GM23338 (cell line): ENCODE measurements around the gene ZHX3. TPM values are rescaled to one million over a fixed set of nuclear protein-coding genes. Genes with fewer than 3 reads are reported as not detected.
A peak's percentile ranks its signal among the peaks of the same experiment; 100 is the strongest.

Source experiments
- ATAC-seq: fragments of 200-7000 bp; cut with Tn5 transposase; 3 replicates; pipeline ENCODE4 v1.9.1; 2020
- DNase-seq: peaks from one replicate; pipeline ENCODE4 v3.0.0-alpha.2; 2015; ENCODE audit warnings: low spot score
- H2AFZ ChIP-seq: fragments of 200-600 bp; sonication (generic); 2 replicates; pipeline ENCODE4 v1.8.0; 2016; ENCODE audit warnings: antibody characterized with exemption, mild to moderate bottlenecking, moderate library complexity
- H3F3A ChIP-seq: fragments of 200-600 bp; sonication (generic); replicated peaks from 2 replicates; pipeline ENCODE4 v1.8.0; 2017; ENCODE audit warnings: antibody characterized with exemption, mixed run types, low read depth
- H3K27ac ChIP-seq: fragments of 200-600 bp; sonication (generic); 2 replicates; pipeline ENCODE4 v1.6.1; 2016; ENCODE audit warnings: low read depth
- H3K27me3 ChIP-seq: fragments of 200-600 bp; sonication (generic); 2 replicates; pipeline ENCODE4 v1.8.0; 2016; ENCODE audit warnings: mild to moderate bottlenecking, mixed run types, moderate library complexity; ENCODE audit not compliant: insufficient read depth
- H3K36me3 ChIP-seq: fragments of 200-600 bp; sonication (generic); 2 replicates; pipeline ENCODE4 v1.8.0; 2016; ENCODE audit warnings: mild to moderate bottlenecking; ENCODE audit not compliant: insufficient read depth
- H3K4me1 ChIP-seq: fragments of 200-600 bp; sonication (generic); 2 replicates; pipeline ENCODE4 v1.8.0; 2016; ENCODE audit warnings: mild to moderate bottlenecking, moderate library complexity; ENCODE audit not compliant: insufficient read depth
- H3K4me2 ChIP-seq: fragments of 200-600 bp; sonication (generic); 2 replicates; pipeline ENCODE4 v1.7.1; 2017; ENCODE audit warnings: mixed run types
- H3K4me3 ChIP-seq: fragments of 200-600 bp; sonication (generic); 2 replicates; pipeline ENCODE4 v1.6.1; 2016; ENCODE audit warnings: mixed run types
- H3K79me2 ChIP-seq: fragments of 200-600 bp; sonication (generic); replicated peaks from 2 replicates; pipeline ENCODE4 v1.8.0; 2017; ENCODE audit warnings: mild to moderate bottlenecking; ENCODE audit not compliant: insufficient read depth
- H3K9me2 ChIP-seq: fragments of 200-600 bp; sonication (generic); 2 replicates; pipeline ENCODE4 v1.8.0; 2017; ENCODE audit not compliant: insufficient read depth
- H4K20me1 ChIP-seq: fragments of 200-600 bp; sonication (generic); replicated peaks from 2 replicates; pipeline ENCODE4 v1.8.0; 2017; ENCODE audit warnings: mild to moderate bottlenecking; ENCODE audit not compliant: insufficient read depth
- H3K27ac Mint-ChIP-seq: 2 replicates; pipeline ENCODE4 v1.8.0; 2020; ENCODE audit warnings: inconsistent platforms, mild to moderate bottlenecking, moderate library complexity, mixed read lengths
- H3K27me3 Mint-ChIP-seq: 3 replicates; pipeline ENCODE4 v1.8.0; 2022; ENCODE audit warnings: low read depth, mild to moderate bottlenecking, moderate library complexity, mixed read lengths, inconsistent platforms; ENCODE audit not compliant: insufficient read depth, poor library complexity
- H3K36me3 Mint-ChIP-seq: 3 replicates; pipeline ENCODE4 v1.8.0; 2021; ENCODE audit warnings: low read depth, mild to moderate bottlenecking, inconsistent platforms, moderate library complexity, mixed read lengths
- H3K4me1 Mint-ChIP-seq: 3 replicates; pipeline ENCODE4 v1.8.0; 2020; ENCODE audit warnings: mild to moderate bottlenecking, inconsistent platforms, mixed read lengths
- H3K4me3 Mint-ChIP-seq: 3 replicates; pipeline ENCODE4 v1.8.0; 2021; ENCODE audit warnings: moderate library complexity, mild to moderate bottlenecking, inconsistent platforms, mixed read lengths
- H3K9me3 Mint-ChIP-seq: 3 replicates; pipeline ENCODE4 v1.8.0; 2020; ENCODE audit warnings: moderate library complexity, mild to moderate bottlenecking, inconsistent platforms, mixed read lengths
- CREB1 ChIP-seq: fragments of 250-450 bp; sonication (Bioruptor Pico); IDR thresholded peaks from 2 replicates; pipeline ENCODE4 v1.5.0; 2020; ENCODE audit warnings: low read depth, mild to moderate bottlenecking, moderate library complexity
- EZH2 ChIP-seq: fragments of 200-600 bp; sonication (generic); IDR thresholded peaks from one replicate; pipeline ENCODE4 v1.8.0; 2017; ENCODE audit warnings: antibody characterized with exemption, mild to moderate bottlenecking, low read depth; ENCODE audit not compliant: unreplicated experiment
- EZH2phosphoT487 ChIP-seq: fragments of 200-600 bp; sonication (generic); IDR thresholded peaks from one replicate; pipeline ENCODE4 v1.8.1; 2018; ENCODE audit warnings: antibody characterized with exemption; ENCODE audit not compliant: unreplicated experiment
- JUNB ChIP-seq: IDR thresholded peaks from one replicate; pipeline ENCODE4 v1.6.1; 2016; ENCODE audit warnings: antibody characterized with exemption; ENCODE audit not compliant: unreplicated experiment
- NANOG ChIP-seq: IDR thresholded peaks from 2 replicates; pipeline ENCODE4 v1.6.1; 2016; ENCODE audit warnings: antibody characterized with exemption, borderline replicate concordance
- POLR2AphosphoS5 ChIP-seq: IDR thresholded peaks from 2 replicates; pipeline ENCODE4 v1.6.1; 2016; ENCODE audit warnings: antibody characterized with exemption, low read depth
- STAT1 ChIP-seq: IDR thresholded peaks from one replicate; pipeline ENCODE4 v1.6.1; 2016; ENCODE audit warnings: antibody characterized with exemption; ENCODE audit not compliant: unreplicated experiment
- ZNF114 ChIP-seq: fragments of 250-450 bp; sonication (Bioruptor Pico); IDR thresholded peaks from 2 replicates; pipeline ENCODE4 v1.5.0; 2020; ENCODE audit warnings: mild to moderate bottlenecking, moderate library complexity
- ZNF331 ChIP-seq: fragments of 250-450 bp; sonication (Bioruptor Pico); IDR thresholded peaks from 2 replicates; pipeline ENCODE4 v1.5.0; 2020; ENCODE audit warnings: low read depth, mild to moderate bottlenecking, moderate library complexity
- polyA plus RNA-seq: library from polyadenylated mRNA; unstranded; fragments of >200 nt; fragmentation: Nextera tagmentation; extraction: Ambion mirVana; gene quantifications from 2 replicates; pipeline ENCODE4 v1.2.1, GENCODE V29; 2016
- total RNA-seq: library from RNA; depleted of rRNA; stranded (reverse); fragments of >200 nt; shearing (Covaris generic); gene quantifications from 2 replicates; pipeline ENCODE4 v1.2.3, GENCODE V29; 2014
- TF ChIP-seq, protein P1 (sequence below), 2 experiments: fragments of 200-600 bp in 1 of 2; sonication (generic) in 1 of 2; conservative IDR thresholded peaks; 2 replicates each; pipeline versions ENCODE4 v1.5.1 to v1.6.1; 2016 to 2017; ENCODE audit warnings: antibody characterized with exemption in 2 of 2, low read depth in 2 of 2, mild to moderate bottlenecking in 2 of 2, moderate library complexity in 1 of 2
- TF ChIP-seq, protein P2 (sequence below): fragments of 250-450 bp; sonication (Bioruptor Pico); IDR thresholded peaks from 2 replicates; pipeline ENCODE4 v1.5.0; 2020; ENCODE audit warnings: mild to moderate bottlenecking, moderate library complexity
- TF ChIP-seq, protein P3 (sequence below): IDR thresholded peaks from one replicate; pipeline ENCODE4 v1.6.1; 2018; ENCODE audit warnings: antibody characterized with exemption; ENCODE audit not compliant: unreplicated experiment

Gene ZHX3
- total and polyA plus RNA-seq, 2 experiments from 2014 or later = 1.7 to 2.8 TPM

DNA sequence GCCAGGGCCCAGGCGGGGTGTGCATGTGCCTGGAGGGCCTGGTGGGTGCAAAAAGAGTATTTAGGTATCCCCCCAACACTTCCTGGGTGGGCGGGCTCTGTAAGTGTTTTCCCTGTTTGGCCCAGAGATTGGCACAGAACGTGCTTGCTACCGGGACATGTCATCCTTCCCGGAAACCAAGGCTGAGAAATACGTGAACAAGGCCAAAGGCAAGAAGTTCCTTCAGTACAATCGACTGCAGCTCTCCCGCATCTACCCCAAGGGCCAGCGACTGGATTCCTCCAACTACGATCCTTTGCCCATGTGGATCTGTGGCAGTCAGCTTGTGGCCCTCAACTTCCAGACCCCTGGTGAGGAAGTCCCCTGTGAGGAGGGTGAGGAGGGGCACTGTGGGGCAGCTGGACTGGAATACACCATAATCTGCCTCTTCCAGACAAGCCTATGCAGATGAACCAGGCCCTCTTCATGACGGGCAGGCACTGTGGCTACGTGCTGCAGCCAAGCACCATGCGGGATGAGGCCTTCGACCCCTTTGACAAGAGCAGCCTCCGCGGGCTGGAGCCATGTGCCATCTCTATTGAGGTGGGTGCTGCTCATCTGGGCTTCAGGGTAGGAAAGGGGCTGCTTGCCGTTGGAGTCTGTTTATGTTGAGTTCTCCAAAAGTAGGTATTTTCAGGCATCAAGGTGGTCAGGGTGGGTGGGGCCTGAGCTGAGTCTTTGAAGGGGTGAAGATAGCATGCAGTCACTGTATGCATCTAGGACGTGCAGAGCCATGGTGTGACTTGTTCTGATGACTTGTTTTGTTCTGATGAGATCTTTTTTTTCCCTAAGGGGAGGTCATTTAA is 145.0 kb downstream of the ZHX3 start:
- Mint-ChIP-seq H3K36me3 (peaks cover 90% of the 10 kb centered on the region), H3K27ac (no peak overlapping the region), H3K9me3 (no peaks in the 10 kb centered on the region; the same call in 2 of the 3 replicates), H3K4me1 (no peaks in the 10 kb centered on the region; the same call in 1 of the 3 replicates), H3K4me3 (no peak overlapping the region), H3K27me3 (peaks cover 15% of the 10 kb centered on the region)
- TF ChIP-seq POLR2AphosphoS5 (no peak), ZNF331 (CRISPR knock-in tag) (no peak), EZH2phosphoT487 (no peak), STAT1 (no peak), JUNB (no peak), CREB1 (CRISPR knock-in tag) (no peak), EZH2 (no peak), ZNF114 (no peak), NANOG (no peak)
- TF ChIP-seq, protein P1, sequence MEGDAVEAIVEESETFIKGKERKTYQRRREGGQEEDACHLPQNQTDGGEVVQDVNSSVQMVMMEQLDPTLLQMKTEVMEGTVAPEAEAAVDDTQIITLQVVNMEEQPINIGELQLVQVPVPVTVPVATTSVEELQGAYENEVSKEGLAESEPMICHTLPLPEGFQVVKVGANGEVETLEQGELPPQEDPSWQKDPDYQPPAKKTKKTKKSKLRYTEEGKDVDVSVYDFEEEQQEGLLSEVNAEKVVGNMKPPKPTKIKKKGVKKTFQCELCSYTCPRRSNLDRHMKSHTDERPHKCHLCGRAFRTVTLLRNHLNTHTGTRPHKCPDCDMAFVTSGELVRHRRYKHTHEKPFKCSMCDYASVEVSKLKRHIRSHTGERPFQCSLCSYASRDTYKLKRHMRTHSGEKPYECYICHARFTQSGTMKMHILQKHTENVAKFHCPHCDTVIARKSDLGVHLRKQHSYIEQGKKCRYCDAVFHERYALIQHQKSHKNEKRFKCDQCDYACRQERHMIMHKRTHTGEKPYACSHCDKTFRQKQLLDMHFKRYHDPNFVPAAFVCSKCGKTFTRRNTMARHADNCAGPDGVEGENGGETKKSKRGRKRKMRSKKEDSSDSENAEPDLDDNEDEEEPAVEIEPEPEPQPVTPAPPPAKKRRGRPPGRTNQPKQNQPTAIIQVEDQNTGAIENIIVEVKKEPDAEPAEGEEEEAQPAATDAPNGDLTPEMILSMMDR (conservative IDR thresholded peaks at IDR 0.05; ENCODE audit: low read depth in 2 of 2) = no peak
- TF ChIP-seq, protein P2, sequence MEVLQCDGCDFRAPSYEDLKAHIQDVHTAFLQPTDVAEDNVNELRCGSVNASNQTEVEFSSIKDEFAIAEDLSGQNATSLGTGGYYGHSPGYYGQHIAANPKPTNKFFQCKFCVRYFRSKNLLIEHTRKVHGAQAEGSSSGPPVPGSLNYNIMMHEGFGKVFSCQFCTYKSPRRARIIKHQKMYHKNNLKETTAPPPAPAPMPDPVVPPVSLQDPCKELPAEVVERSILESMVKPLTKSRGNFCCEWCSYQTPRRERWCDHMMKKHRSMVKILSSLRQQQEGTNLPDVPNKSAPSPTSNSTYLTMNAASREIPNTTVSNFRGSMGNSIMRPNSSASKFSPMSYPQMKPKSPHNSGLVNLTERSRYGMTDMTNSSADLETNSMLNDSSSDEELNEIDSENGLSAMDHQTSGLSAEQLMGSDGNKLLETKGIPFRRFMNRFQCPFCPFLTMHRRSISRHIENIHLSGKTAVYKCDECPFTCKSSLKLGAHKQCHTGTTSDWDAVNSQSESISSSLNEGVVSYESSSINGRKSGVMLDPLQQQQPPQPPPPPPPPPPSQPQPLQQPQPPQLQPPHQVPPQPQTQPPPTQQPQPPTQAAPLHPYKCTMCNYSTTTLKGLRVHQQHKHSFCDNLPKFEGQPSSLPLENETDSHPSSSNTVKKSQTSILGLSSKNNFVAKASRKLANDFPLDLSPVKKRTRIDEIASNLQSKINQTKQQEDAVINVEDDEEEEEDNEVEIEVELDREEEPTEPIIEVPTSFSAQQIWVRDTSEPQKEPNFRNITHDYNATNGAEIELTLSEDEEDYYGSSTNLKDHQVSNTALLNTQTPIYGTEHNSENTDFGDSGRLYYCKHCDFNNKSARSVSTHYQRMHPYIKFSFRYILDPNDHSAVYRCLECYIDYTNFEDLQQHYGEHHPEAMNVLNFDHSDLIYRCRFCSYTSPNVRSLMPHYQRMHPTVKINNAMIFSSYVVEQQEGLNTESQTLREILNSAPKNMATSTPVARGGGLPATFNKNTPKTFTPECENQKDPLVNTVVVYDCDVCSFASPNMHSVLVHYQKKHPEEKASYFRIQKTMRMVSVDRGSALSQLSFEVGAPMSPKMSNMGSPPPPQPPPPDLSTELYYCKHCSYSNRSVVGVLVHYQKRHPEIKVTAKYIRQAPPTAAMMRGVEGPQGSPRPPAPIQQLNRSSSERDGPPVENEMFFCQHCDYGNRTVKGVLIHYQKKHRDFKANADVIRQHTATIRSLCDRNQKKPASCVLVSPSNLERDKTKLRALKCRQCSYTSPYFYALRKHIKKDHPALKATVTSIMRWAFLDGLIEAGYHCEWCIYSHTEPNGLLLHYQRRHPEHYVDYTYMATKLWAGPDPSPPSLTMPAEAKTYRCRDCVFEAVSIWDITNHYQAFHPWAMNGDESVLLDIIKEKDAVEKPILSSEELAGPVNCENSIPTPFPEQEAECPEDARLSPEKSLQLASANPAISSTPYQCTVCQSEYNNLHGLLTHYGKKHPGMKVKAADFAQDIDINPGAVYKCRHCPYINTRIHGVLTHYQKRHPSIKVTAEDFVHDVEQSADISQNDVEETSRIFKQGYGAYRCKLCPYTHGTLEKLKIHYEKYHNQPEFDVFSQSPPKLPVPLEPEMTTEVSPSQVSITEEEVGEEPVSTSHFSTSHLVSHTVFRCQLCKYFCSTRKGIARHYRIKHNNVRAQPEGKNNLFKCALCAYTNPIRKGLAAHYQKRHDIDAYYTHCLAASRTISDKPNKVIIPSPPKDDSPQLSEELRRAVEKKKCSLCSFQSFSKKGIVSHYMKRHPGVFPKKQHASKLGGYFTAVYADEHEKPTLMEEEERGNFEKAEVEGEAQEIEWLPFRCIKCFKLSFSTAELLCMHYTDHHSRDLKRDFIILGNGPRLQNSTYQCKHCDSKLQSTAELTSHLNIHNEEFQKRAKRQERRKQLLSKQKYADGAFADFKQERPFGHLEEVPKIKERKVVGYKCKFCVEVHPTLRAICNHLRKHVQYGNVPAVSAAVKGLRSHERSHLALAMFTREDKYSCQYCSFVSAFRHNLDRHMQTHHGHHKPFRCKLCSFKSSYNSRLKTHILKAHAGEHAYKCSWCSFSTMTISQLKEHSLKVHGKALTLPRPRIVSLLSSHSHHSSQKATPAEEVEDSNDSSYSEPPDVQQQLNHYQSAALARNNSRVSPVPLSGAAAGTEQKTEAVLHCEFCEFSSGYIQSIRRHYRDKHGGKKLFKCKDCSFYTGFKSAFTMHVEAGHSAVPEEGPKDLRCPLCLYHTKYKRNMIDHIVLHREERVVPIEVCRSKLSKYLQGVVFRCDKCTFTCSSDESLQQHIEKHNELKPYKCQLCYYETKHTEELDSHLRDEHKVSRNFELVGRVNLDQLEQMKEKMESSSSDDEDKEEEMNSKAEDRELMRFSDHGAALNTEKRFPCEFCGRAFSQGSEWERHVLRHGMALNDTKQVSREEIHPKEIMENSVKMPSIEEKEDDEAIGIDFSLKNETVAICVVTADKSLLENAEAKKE (CRISPR knock-in tag) = no peak
- TF ChIP-seq, protein P3, sequence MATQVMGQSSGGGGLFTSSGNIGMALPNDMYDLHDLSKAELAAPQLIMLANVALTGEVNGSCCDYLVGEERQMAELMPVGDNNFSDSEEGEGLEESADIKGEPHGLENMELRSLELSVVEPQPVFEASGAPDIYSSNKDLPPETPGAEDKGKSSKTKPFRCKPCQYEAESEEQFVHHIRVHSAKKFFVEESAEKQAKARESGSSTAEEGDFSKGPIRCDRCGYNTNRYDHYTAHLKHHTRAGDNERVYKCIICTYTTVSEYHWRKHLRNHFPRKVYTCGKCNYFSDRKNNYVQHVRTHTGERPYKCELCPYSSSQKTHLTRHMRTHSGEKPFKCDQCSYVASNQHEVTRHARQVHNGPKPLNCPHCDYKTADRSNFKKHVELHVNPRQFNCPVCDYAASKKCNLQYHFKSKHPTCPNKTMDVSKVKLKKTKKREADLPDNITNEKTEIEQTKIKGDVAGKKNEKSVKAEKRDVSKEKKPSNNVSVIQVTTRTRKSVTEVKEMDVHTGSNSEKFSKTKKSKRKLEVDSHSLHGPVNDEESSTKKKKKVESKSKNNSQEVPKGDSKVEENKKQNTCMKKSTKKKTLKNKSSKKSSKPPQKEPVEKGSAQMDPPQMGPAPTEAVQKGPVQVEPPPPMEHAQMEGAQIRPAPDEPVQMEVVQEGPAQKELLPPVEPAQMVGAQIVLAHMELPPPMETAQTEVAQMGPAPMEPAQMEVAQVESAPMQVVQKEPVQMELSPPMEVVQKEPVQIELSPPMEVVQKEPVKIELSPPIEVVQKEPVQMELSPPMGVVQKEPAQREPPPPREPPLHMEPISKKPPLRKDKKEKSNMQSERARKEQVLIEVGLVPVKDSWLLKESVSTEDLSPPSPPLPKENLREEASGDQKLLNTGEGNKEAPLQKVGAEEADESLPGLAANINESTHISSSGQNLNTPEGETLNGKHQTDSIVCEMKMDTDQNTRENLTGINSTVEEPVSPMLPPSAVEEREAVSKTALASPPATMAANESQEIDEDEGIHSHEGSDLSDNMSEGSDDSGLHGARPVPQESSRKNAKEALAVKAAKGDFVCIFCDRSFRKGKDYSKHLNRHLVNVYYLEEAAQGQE = no peak
- no peak for DNase-seq
- no peak overlapping the region for H3K4me3 ChIP-seq
- peaks cover 6% of the 10 kb centered on the region; the same call in 1 of the 2 replicates for H3F3A ChIP-seq
- no peak overlapping the region for H3K4me2 ChIP-seq
- peaks cover 4% of the 10 kb centered on the region for H4K20me1 ChIP-seq
- peaks cover 31% of the 10 kb centered on the region for H3K36me3 ChIP-seq
- H3K27me3 ChIP-seq = no peaks in the 10 kb centered on the region
- H3K4me1 ChIP-seq = no peaks in the 10 kb centered on the region
- H3K27ac ChIP-seq = no peak overlapping the region
- H3K79me2 ChIP-seq = no peaks in the 10 kb centered on the region
- peak; percentile 24 for ATAC-seq
- no peaks in the 10 kb centered on the region for H3K9me2 ChIP-seq
- no peak overlapping the region for H2AFZ ChIP-seq
